Measurements from ENCODE around the gene MEPCE.

The MEPCE gene

DNA sequence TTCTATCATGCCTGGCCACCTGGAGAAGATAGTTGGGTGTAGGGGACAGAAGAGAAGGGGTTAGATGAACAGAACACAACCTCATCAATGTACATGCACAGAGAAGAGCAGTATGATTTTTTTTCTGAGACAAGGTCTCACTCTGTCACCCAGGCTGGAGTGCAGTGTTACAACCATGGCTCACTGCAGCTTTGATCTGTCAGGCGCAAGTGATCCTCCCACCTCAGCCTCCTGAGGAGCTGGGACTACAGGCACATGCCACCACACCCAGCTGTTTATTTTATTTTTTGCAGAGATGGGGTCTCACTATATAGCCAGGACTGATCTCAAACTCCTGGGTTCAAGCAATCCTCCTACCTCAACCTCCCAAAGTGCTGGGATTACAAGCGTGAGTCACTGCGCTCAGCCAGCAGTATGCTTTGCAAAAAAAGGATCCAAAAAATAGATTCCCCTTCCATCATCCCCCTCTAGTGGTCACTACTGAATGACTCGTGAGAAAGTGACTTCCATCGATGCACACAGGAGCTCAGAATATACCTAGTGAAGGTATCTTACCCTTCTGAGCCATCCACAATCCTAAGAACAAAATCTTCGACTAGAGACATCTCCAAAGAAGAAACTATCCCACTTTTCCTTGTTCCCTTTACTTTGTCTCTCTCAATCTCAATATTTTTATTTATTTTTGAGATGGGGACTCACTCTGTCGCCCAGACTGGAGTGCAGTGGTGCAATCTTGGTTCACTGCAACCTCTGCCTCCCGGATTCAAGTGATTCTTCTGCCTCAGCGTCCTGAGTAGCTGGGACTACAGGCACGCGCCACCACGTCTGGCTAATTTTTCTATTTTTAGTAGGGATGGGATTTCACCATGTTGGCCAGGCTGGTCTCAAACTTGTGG is 22.1 kb upstream of the MEPCE start:
- WGBS (ENCODE audit: extremely low coverage, insufficient coverage, insufficient read length), result no CpG with 5 or more reads among the region's 12 CpGs
- peak; percentile 56 to 84 for DNase-seq

GRCh38 chr7:100411101-100411500 is 18.5 kb upstream of the MEPCE start:
- Histone ChIP-seq H4K8ac (ENCODE audit: low read depth, low read length) (no peak overlapping the region), H3K4me2 (ENCODE audit: low read length) (no peak overlapping the region), H3K9ac (ENCODE audit: low read length) (no peak overlapping the region), H3K36me3 (ENCODE audit: control insufficient read depth in 1 of 2, insufficient read depth in 2 of 2, low read length in 2 of 2) (no peaks in the 10 kb centered on the region), H3K27ac (ENCODE audit: low read depth, low read length) (no peak overlapping the region), H2BK12ac (ENCODE audit: low read length) (no peak overlapping the region), H2BK120ac (ENCODE audit: insufficient read depth, low read length, poor library complexity) (no peak overlapping the region), H3K79me2 (ENCODE audit: control insufficient read depth, insufficient read depth, low read length, poor library complexity) (no peaks in the 10 kb centered on the region), H3K4me3 (ENCODE audit: low read depth, low read length) (no peak overlapping the region), H4K12ac (ENCODE audit: low read depth, low read length) (no peak overlapping the region), H3K4ac (ENCODE audit: low read depth, low read length) (no peak overlapping the region), H3K79me1 (ENCODE audit: low read length) (no peaks in the 10 kb centered on the region), H3K14ac (ENCODE audit: low read length) (no peak overlapping the region), H3K23ac (ENCODE audit: low read length) (no peak overlapping the region), H3K27me3 (ENCODE audit: insufficient read depth, low read length) (peaks cover 2% of the 10 kb centered on the region), H3K4me1 (ENCODE audit: control insufficient read depth in 1 of 2, insufficient read depth in 2 of 2, low read length in 2 of 2) (no peaks in the 10 kb centered on the region), H3K18ac (ENCODE audit: low read length) (no peak overlapping the region), H2AFZ (ENCODE audit: insufficient read depth, low read length, poor library complexity) (no peak overlapping the region), H4K91ac (ENCODE audit: low read depth, low read length) (no peak overlapping the region), H2BK5ac (ENCODE audit: low read depth, low read length, poor library complexity) (no peak overlapping the region), H2AK5ac (ENCODE audit: low read length) (no peak overlapping the region), H3K9me3 (ENCODE audit: insufficient read depth, low read depth, low read length) (no peaks in the 10 kb centered on the region)
- DNase-seq, result no peak
- no CpG with 5 or more reads among the region's 6 CpGs for WGBS (ENCODE audit: extremely low coverage, insufficient coverage, insufficient read length)

More for the DNA sequence above, 22.1 kb upstream of the MEPCE start:
- H3K4me2 ChIP-seq (ENCODE audit: low read length), result no peak overlapping the region
- no peaks in the 10 kb centered on the region for H3K4me1 ChIP-seq (ENCODE audit: control insufficient read depth in 1 of 2, insufficient read depth in 2 of 2, low read length in 2 of 2)
- H3K27ac ChIP-seq (ENCODE audit: low read depth, low read length), result no peak overlapping the region
- H3K79me1 ChIP-seq (ENCODE audit: low read length), result no peaks in the 10 kb centered on the region
- no peak overlapping the region for H3K9ac ChIP-seq (ENCODE audit: low read length)
- H3K9me3 ChIP-seq (ENCODE audit: insufficient read depth, low read depth, low read length), result no peaks in the 10 kb centered on the region
- H4K8ac ChIP-seq (ENCODE audit: low read depth, low read length), result no peak overlapping the region
- no peak overlapping the region for H2BK5ac ChIP-seq (ENCODE audit: low read depth, low read length, poor library complexity)
- no peak overlapping the region for H4K12ac ChIP-seq (ENCODE audit: low read depth, low read length)
- no peak overlapping the region for H3K4me3 ChIP-seq (ENCODE audit: low read depth, low read length)
- no peak overlapping the region for H4K91ac ChIP-seq (ENCODE audit: low read depth, low read length)
- H3K27me3 ChIP-seq (ENCODE audit: insufficient read depth, low read length), result peaks cover 2% of the 10 kb centered on the region
- H2AK5ac ChIP-seq (ENCODE audit: low read length), result no peak overlapping the region
- no peak overlapping the region for H3K23ac ChIP-seq (ENCODE audit: low read length)
- no peak overlapping the region for H2BK120ac ChIP-seq (ENCODE audit: insufficient read depth, low read length, poor library complexity)
- H3K36me3 ChIP-seq (ENCODE audit: control insufficient read depth in 1 of 2, insufficient read depth in 2 of 2, low read length in 2 of 2), result no peaks in the 10 kb centered on the region
- H3K18ac ChIP-seq (ENCODE audit: low read length), result no peak overlapping the region
- no peaks in the 10 kb centered on the region for H3K79me2 ChIP-seq (ENCODE audit: control insufficient read depth, insufficient read depth, low read length, poor library complexity)
- H3K4ac ChIP-seq (ENCODE audit: low read depth, low read length), result no peak overlapping the region
- no peak overlapping the region for H2AFZ ChIP-seq (ENCODE audit: insufficient read depth, low read length, poor library complexity)
- no peak overlapping the region for H3K14ac ChIP-seq (ENCODE audit: low read length)
- H2BK12ac ChIP-seq (ENCODE audit: low read length), result no peak overlapping the region

GRCh38 chr7:100413346-100413745 is 16.3 kb upstream of the MEPCE start:
- H3K79me1 ChIP-seq (ENCODE audit: low read length), result no peaks in the 10 kb centered on the region

GRCh38 chr7:100413889-100414288 is 15.7 kb upstream of the MEPCE start:
- no peak overlapping the region for H4K8ac ChIP-seq (ENCODE audit: low read depth, low read length)
- no peak overlapping the region for H2BK12ac ChIP-seq (ENCODE audit: low read length)
- H2BK120ac ChIP-seq (ENCODE audit: insufficient read depth, low read length, poor library complexity), result no peak overlapping the region
- H3K4ac ChIP-seq (ENCODE audit: low read depth, low read length), result no peak overlapping the region
- H4K12ac ChIP-seq (ENCODE audit: low read depth, low read length), result no peak overlapping the region
- no peaks in the 10 kb centered on the region for H3K79me1 ChIP-seq (ENCODE audit: low read length)
- H3K27ac ChIP-seq (ENCODE audit: low read depth, low read length), result no peak overlapping the region
- peaks cover 2% of the 10 kb centered on the region for H3K27me3 ChIP-seq (ENCODE audit: insufficient read depth, low read length)
- no peak overlapping the region for H3K4me2 ChIP-seq (ENCODE audit: low read length)
- H2AFZ ChIP-seq (ENCODE audit: insufficient read depth, low read length, poor library complexity), result no peak overlapping the region
- no peak overlapping the region for H2AK5ac ChIP-seq (ENCODE audit: low read length)
- no peaks in the 10 kb centered on the region for H3K4me1 ChIP-seq (ENCODE audit: control insufficient read depth in 1 of 2, insufficient read depth in 2 of 2, low read length in 2 of 2)
- no peak overlapping the region for H3K14ac ChIP-seq (ENCODE audit: low read length)
- H3K36me3 ChIP-seq (ENCODE audit: control insufficient read depth in 1 of 2, insufficient read depth in 2 of 2, low read length in 2 of 2), result no peaks in the 10 kb centered on the region
- no peaks in the 10 kb centered on the region for H3K9me3 ChIP-seq (ENCODE audit: insufficient read depth, low read depth, low read length)
- H2BK5ac ChIP-seq (ENCODE audit: low read depth, low read length, poor library complexity), result no peak overlapping the region
- H3K4me3 ChIP-seq (ENCODE audit: low read depth, low read length), result no peak overlapping the region
- H3K79me2 ChIP-seq (ENCODE audit: control insufficient read depth, insufficient read depth, low read length, poor library complexity), result no peaks in the 10 kb centered on the region
- H3K9ac ChIP-seq (ENCODE audit: low read length), result no peak overlapping the region
- H3K18ac ChIP-seq (ENCODE audit: low read length), result no peak overlapping the region
- no peak overlapping the region for H4K91ac ChIP-seq (ENCODE audit: low read depth, low read length)
- no peak overlapping the region for H3K23ac ChIP-seq (ENCODE audit: low read length)
- no peak for DNase-seq
- WGBS (ENCODE audit: extremely low coverage, insufficient coverage, insufficient read length), result no CpG with 5 or more reads among the region's 1 CpG

More at GRCh38 chr7:100413346-100413745, 16.3 kb upstream of the MEPCE start:
- no peak overlapping the region for H3K4me3 ChIP-seq (ENCODE audit: low read depth, low read length)
- H3K79me2 ChIP-seq (ENCODE audit: control insufficient read depth, insufficient read depth, low read length, poor library complexity), result no peaks in the 10 kb centered on the region
- no peak overlapping the region for H4K91ac ChIP-seq (ENCODE audit: low read depth, low read length)
- H2AFZ ChIP-seq (ENCODE audit: insufficient read depth, low read length, poor library complexity), result no peak overlapping the region
- no peak overlapping the region for H3K4me2 ChIP-seq (ENCODE audit: low read length)
- no peaks in the 10 kb centered on the region for H3K4me1 ChIP-seq (ENCODE audit: control insufficient read depth in 1 of 2, insufficient read depth in 2 of 2, low read length in 2 of 2)
- H4K12ac ChIP-seq (ENCODE audit: low read depth, low read length), result no peak overlapping the region
- no peak overlapping the region for H3K4ac ChIP-seq (ENCODE audit: low read depth, low read length)
- H3K9me3 ChIP-seq (ENCODE audit: insufficient read depth, low read depth, low read length), result no peaks in the 10 kb centered on the region
- peaks cover 2% of the 10 kb centered on the region for H3K27me3 ChIP-seq (ENCODE audit: insufficient read depth, low read length)
- H3K36me3 ChIP-seq (ENCODE audit: control insufficient read depth in 1 of 2, insufficient read depth in 2 of 2, low read length in 2 of 2), result no peaks in the 10 kb centered on the region
- H3K9ac ChIP-seq (ENCODE audit: low read length), result no peak overlapping the region
- H3K23ac ChIP-seq (ENCODE audit: low read length), result peak overlapping the region; percentile 91
- DNase-seq, result no peak
- no peak overlapping the region for H3K27ac ChIP-seq (ENCODE audit: low read depth, low read length)
- no peak overlapping the region for H2BK5ac ChIP-seq (ENCODE audit: low read depth, low read length, poor library complexity)
- no peak overlapping the region for H4K8ac ChIP-seq (ENCODE audit: low read depth, low read length)
- H2BK12ac ChIP-seq (ENCODE audit: low read length), result no peak overlapping the region
- H3K18ac ChIP-seq (ENCODE audit: low read length), result no peak overlapping the region
- no peak overlapping the region for H2AK5ac ChIP-seq (ENCODE audit: low read length)
- H3K14ac ChIP-seq (ENCODE audit: low read length), result no peak overlapping the region
- no peak overlapping the region for H2BK120ac ChIP-seq (ENCODE audit: insufficient read depth, low read length, poor library complexity)
